HG03175 (cell line): ENCODE measurements around the gene C5.
"Not testable (repeated sequence)": the region's sequence is repeated elsewhere in the genome, so short reads cannot be mapped to it uniquely, and the experiment has no call there.

Experiments used
- ATAC-seq: cut with Tn5 transposase; IDR thresholded peaks from one replicate; pipeline ENCODE4 v1.9.1; 2021; ENCODE audit warnings: mild to moderate bottlenecking, moderate library complexity; ENCODE audit not compliant: unreplicated experiment

Gene C5

GRCh38 chr9:121050128-121050988, at the start of gene C5:
C5 (minus strand) TSS chr9:121050275; CDS start chr9:121050246, 29 bp downstream.
- ATAC-seq, result no peak

- no peak for ATAC-seq
Observed at GRCh38 chr9:121098567-121099198, 48.6 kb upstream of the C5 start.

DNA sequence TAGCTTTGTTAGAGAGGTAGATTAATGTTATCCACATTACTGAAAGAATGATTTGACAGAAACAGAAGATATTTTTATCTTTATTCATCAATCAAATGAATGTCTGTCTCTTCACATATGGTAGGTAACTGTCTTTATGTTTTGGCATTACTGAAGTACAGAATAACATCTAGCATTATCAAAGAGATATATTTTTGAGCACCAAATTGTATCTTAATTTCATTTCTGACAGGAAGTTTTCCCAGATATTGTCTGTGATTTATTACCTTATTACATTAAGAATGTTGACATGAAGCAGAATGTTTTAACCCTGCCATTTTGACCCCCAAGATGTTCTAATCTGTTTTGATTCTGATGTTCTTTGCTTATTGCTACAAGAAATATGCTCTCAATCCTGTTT, 45.0 kb upstream of the C5 start:
- no peak for ATAC-seq

- ATAC-seq, result not testable (repeated sequence)
Observed at GRCh38 chr9:121090743-121091142, 40.7 kb upstream of the C5 start.

- ATAC-seq, result no peak
Observed at GRCh38 chr9:121088576-121088975, 38.5 kb upstream of the C5 start.

GRCh38 chr9:121085661-121086060, 35.6 kb upstream of the C5 start:
- ATAC-seq, result no peak

DNA sequence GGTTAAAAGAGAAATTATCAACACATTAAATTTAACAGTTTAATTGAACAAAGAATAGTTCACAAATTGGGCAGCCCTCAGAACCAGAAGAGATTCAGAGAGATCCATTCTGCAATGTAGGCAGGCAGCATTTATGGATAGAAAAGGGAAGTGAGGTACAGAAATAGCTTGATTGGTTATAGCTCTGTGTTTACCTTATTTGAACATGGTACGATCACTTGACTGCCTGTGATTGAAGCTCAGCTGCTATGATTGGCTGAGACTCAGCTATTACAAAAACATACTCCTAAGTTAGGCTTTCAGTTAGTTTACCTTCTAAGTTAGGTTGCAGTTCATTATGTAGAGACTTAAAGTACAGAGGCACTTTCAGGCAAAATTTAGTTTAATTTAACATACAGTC, 32.0 kb upstream of the C5 start:
- no peak for ATAC-seq

- ATAC-seq, result no peak
Observed at GRCh38 chr9:121075251-121076036, 25.4 kb upstream of the C5 start.

DNA sequence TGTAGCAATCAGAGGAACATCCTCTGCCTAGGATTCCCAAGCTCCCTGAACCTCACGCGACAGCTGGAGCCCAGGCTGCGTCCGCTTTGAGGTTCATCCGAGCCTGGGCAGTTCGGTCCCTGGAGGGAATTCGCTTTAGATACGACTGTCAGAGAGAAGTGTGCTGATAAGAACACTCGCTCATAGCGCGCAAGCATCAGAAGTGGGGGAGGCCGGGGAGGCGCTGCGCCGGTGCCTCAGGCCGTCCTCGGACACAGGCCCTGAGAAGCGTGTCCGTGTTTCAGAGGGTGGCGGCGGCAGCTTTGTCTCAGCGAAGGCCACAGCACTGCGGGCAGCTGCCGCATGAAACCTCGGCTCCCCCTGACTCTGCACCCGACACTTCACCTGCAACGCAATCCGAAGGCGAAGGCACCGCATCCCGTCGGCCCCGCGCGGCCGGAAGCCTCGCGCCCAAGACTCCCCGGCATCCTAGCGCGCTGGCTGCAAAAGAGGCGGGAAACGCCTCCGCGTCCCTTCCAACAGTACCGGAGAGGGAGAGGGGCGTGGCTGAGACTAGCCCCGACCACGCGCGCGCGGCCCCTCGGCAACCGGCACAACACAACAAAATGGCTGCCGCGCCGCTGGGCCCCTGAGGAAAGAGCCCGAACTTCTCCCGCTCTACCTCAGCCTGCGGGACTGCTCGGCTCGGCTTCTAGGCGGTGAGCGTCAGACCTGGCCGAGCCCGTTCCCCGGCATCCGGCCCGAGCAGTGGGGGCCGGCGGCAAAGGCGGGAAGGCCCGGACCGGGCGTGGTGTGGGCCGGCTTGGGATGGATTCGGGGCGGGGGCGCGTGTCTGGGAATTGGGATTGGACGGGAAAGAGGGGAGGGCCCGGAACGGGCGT, 24.5 kb upstream of the C5 start, which contains the start of gene CNTRL:
TSS of gene CNTRL (plus strand) at position 586 of the 881 bp plus-strand sequence. CDS start 13,372 bp downstream, outside the sequence.
- ATAC-seq, result peak; percentile 64

DNA sequence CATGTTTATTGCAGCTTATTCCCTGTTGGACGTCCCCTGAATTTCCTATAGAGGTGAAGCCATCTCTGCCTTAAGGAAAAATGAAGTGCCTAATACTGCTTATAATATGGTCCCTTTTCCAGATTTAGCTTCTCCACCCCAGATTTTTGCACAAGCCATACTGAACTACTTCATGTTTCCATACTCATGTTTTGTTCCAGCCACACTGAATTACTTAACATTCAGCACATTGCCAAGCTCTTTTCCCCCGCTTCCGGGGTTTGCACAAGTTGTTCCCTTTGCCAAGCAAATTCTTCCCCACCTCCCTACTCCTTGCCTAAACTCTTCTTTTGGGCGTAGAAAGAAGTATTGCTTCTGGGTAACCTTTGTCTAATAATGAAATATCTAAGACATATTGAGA, 23.0 kb upstream of the C5 start:
- ATAC-seq, result no peak

GRCh38 chr9:121071756-121072421, 21.8 kb upstream of the C5 start:
- ATAC-seq, result peak; percentile 47

GRCh38 chr9:121071370-121071755, 21.3 kb upstream of the C5 start:
- ATAC-seq, result peak; percentile 12

DNA sequence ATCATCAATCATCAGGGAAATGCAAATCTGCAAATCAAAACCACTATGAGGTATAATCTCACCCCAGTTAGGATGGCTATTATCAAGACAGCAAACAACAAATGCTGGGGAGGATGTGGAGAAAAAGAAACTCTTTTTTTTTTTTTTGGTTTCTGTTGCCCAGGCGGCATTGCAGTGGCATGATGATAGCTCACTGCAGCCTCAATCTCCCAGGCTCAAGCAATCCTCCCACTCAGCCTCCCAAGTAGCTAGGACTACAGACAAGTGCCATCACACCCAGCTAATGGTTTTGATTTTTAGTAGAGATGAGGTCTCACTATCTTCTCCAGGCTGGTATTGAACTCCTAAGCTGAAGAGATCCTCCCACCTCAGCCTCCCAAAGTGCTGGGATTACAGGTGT, 19.3 kb upstream of the C5 start:
- no peak for ATAC-seq

GRCh38 chr9:121067640-121068039, 17.6 kb upstream of the C5 start:
- no peak for ATAC-seq

GRCh38 chr9:121066850-121067249, 16.8 kb upstream of the C5 start:
- ATAC-seq, result no peak

GRCh38 chr9:121059998-121060636, 10.0 kb upstream of the C5 start:
- ATAC-seq, result no peak

GRCh38 chr9:121059513-121059912, 9.4 kb upstream of the C5 start:
- no peak for ATAC-seq

- no peak for ATAC-seq
Observed at GRCh38 chr9:121057821-121058220, 7.7 kb upstream of the C5 start.

DNA sequence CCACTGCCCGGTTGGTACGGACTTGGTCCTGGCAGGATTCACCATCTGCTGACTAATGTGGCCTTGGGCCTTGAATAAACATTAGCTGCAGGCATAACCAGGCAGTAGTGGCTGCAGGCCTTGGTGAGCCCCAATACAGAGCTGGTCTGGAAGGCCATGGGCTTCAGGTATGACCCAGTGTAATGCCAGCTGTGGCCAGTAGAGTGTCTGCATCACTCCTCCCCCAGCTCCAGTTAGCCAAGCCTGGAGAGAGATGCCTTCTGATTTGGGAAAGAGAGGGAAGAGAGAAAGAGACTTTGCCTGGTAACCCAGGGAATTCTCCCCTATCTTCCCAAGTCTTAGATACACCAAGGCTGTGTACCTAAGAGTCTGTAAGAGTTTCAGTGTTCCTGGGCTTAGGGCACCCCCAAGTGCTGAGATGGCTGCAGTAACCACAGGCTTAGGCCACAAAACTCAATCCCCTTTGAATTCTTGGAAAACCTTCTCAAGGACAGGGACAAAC, 5.6 kb upstream of the C5 start:
- no peak for ATAC-seq
